ENCODE data around the gene EMP1. TPM values are rescaled to one million over a fixed set of nuclear protein-coding genes. Genes with fewer than 3 reads are reported as not detected.

Gene EMP1
- polyA plus RNA-seq, 1 donor from 2014 or later = 0.33 TPM

DNA sequence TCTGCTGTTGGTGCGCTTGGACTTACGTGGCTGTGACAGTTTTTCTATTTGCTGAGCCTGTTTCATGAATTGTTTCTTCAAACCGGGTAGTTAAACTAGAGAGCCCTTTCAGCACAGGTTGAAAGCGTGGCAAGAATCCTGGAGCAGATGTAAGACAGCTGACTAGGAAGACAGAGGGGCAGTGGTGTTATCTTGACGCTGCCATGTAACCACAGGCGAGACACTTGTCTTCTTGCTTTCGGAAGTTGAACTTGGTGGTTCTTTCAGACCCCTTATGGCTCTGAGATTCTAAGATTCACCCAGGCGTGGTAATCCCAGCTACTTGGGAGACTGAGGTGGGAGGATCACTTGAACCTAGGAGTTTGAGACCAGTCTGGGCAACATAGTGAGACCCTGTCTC, 4.3 kb downstream of the EMP1 start:
- TF ChIP-seq EP300 (conservative IDR thresholded peaks at IDR 0.05; ENCODE audit: poor library complexity, severe bottlenecking) (no peak), POLR2AphosphoS5 (IDR thresholded peaks at IDR 0.05) (no peak), MXI1 (conservative IDR thresholded peaks at IDR 0.05; ENCODE audit: poor library complexity, severe bottlenecking) (no peak), RAD21 (conservative IDR thresholded peaks at IDR 0.05) (no peak), TAF1 (IDR thresholded peaks at IDR 0.05; ENCODE audit: low read depth) (no peak), SMC3 (conservative IDR thresholded peaks at IDR 0.05; ENCODE audit: poor library complexity) (no peak), EZH2 (IDR thresholded peaks at IDR 0.05; ENCODE audit: borderline replicate concordance, insufficient read depth, low read length, poor library complexity, severe bottlenecking) (no peak)
- TF ChIP-seq, protein P1, sequence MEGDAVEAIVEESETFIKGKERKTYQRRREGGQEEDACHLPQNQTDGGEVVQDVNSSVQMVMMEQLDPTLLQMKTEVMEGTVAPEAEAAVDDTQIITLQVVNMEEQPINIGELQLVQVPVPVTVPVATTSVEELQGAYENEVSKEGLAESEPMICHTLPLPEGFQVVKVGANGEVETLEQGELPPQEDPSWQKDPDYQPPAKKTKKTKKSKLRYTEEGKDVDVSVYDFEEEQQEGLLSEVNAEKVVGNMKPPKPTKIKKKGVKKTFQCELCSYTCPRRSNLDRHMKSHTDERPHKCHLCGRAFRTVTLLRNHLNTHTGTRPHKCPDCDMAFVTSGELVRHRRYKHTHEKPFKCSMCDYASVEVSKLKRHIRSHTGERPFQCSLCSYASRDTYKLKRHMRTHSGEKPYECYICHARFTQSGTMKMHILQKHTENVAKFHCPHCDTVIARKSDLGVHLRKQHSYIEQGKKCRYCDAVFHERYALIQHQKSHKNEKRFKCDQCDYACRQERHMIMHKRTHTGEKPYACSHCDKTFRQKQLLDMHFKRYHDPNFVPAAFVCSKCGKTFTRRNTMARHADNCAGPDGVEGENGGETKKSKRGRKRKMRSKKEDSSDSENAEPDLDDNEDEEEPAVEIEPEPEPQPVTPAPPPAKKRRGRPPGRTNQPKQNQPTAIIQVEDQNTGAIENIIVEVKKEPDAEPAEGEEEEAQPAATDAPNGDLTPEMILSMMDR (IDR thresholded peaks at IDR 0.05; ENCODE audit: poor library complexity, severe bottlenecking) = no peak
- TF ChIP-seq, protein P2, sequence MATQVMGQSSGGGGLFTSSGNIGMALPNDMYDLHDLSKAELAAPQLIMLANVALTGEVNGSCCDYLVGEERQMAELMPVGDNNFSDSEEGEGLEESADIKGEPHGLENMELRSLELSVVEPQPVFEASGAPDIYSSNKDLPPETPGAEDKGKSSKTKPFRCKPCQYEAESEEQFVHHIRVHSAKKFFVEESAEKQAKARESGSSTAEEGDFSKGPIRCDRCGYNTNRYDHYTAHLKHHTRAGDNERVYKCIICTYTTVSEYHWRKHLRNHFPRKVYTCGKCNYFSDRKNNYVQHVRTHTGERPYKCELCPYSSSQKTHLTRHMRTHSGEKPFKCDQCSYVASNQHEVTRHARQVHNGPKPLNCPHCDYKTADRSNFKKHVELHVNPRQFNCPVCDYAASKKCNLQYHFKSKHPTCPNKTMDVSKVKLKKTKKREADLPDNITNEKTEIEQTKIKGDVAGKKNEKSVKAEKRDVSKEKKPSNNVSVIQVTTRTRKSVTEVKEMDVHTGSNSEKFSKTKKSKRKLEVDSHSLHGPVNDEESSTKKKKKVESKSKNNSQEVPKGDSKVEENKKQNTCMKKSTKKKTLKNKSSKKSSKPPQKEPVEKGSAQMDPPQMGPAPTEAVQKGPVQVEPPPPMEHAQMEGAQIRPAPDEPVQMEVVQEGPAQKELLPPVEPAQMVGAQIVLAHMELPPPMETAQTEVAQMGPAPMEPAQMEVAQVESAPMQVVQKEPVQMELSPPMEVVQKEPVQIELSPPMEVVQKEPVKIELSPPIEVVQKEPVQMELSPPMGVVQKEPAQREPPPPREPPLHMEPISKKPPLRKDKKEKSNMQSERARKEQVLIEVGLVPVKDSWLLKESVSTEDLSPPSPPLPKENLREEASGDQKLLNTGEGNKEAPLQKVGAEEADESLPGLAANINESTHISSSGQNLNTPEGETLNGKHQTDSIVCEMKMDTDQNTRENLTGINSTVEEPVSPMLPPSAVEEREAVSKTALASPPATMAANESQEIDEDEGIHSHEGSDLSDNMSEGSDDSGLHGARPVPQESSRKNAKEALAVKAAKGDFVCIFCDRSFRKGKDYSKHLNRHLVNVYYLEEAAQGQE (IDR thresholded peaks at IDR 0.05; ENCODE audit: borderline replicate concordance) = no peak
- H3K9me2 ChIP-seq (ENCODE audit: insufficient read depth, low read length) = no peaks in the 10 kb centered on the region
- H3K9me3 ChIP-seq (ENCODE audit: low read length) = no peaks in the 10 kb centered on the region
- no peak overlapping the region for H2AFZ ChIP-seq (ENCODE audit: low read depth, low read length)
- no peaks in the 10 kb centered on the region for H4K20me1 ChIP-seq (ENCODE audit: insufficient read depth)
- H3K4me2 ChIP-seq (ENCODE audit: low read length) = no peak overlapping the region
- H3K27me3 ChIP-seq (ENCODE audit: insufficient read depth, low read depth, low read length) = no peaks in the 10 kb centered on the region
- H3K4me3 ChIP-seq (ENCODE audit: low read length) = no peak overlapping the region
- no peak overlapping the region for H3K27ac ChIP-seq (ENCODE audit: low read length)
- no peaks in the 10 kb centered on the region for H3K36me3 ChIP-seq (ENCODE audit: insufficient read depth, low read length)
- no peak overlapping the region for H3K9ac ChIP-seq (ENCODE audit: low read length)
- no peaks in the 10 kb centered on the region for H3K79me2 ChIP-seq (replicated peaks; ENCODE audit: insufficient read depth, low read length)
- H3F3A ChIP-seq (ENCODE audit: insufficient read depth, low read length, poor library complexity, severe bottlenecking) = no peaks in the 10 kb centered on the region

DNA sequence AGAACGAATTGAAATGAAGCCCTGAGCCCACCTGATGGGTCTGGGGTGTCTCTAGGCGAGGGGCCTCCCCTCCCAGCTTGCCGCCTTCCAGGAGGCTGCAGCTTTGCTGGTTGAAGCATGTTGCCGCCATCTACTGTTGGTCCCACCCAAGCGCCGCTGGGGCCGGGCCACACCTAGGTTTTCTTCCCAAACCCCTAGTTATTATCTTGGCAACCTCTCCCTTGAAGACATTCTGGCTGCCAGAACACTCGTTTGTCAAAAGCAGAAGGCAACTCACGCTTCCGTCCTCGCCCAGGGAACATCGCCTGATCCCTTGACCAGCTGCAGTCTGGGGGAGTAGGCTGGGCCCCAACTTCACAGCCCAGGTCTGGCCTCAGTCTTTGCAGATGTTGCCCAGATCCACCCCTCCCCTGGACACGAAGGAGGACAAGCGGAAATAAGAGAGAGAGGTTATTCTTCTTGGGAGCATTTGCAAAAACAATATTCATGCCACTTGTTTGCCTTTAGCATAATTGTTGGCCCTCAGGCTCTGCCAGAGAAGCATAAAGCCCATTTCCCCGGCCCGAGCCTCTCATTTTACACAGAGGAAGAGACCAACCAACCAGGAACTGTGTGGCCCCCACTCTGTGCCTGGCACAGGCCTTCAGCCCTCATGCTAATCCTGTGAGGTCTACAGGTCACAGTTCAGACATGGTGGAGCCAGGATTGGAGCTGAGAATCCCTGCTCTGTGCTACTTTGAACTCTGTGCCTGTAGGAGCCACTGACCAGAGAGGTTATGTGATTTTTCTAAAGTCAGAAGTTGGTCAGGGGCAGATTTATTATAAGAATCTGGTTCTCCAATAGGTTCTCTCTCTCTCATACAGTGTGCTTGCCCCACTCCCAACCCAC, 6.8 kb downstream of the EMP1 start:
- no peak overlapping the region for H3K4me2 ChIP-seq (ENCODE audit: low read length)
- H3K9me2 ChIP-seq (ENCODE audit: insufficient read depth, low read length) = no peaks in the 10 kb centered on the region
- no peaks in the 10 kb centered on the region for H3K27me3 ChIP-seq (ENCODE audit: insufficient read depth, low read depth, low read length)
- no peak overlapping the region for H3K27ac ChIP-seq (ENCODE audit: low read length)
- H3K36me3 ChIP-seq (ENCODE audit: insufficient read depth, low read length) = no peaks in the 10 kb centered on the region
- TF ChIP-seq POLR2AphosphoS5 (IDR thresholded peaks at IDR 0.05) (no peak), EP300 (conservative IDR thresholded peaks at IDR 0.05; ENCODE audit: poor library complexity, severe bottlenecking) (no peak)
- H3F3A ChIP-seq (ENCODE audit: insufficient read depth, low read length, poor library complexity, severe bottlenecking) = no peaks in the 10 kb centered on the region
- H3K4me3 ChIP-seq (ENCODE audit: low read length) = no peak overlapping the region
- H2AFZ ChIP-seq (ENCODE audit: low read depth, low read length) = no peak overlapping the region
- no peaks in the 10 kb centered on the region for H3K9me3 ChIP-seq (ENCODE audit: low read length)
- no peaks in the 10 kb centered on the region for H3K79me2 ChIP-seq (replicated peaks; ENCODE audit: insufficient read depth, low read length)
- no peak overlapping the region for H3K9ac ChIP-seq (ENCODE audit: low read length)
- H4K20me1 ChIP-seq (ENCODE audit: insufficient read depth) = no peaks in the 10 kb centered on the region
